Osteocyte (in vitro differentiated cells): Measurements from ENCODE around the gene IGFBP1. TPM values are rescaled to one million over a fixed set of nuclear protein-coding genes. Genes with fewer than 3 reads are reported as not detected.

Source experiments
- DNase-seq: peaks from one replicate; pipeline ENCODE4 v3.0.0; 2021; ENCODE audit warnings: mixed read lengths; ENCODE audit not compliant: unreplicated experiment; ENCODE audit errors: extremely low spot score
- H3K27ac Mint-ChIP-seq: one replicate; pipeline ENCODE4 v1.8.0; 2021; ENCODE audit warnings: mild to moderate bottlenecking, mixed read lengths; ENCODE audit not compliant: unreplicated experiment
- H3K27me3 Mint-ChIP-seq: one replicate; pipeline ENCODE4 v1.8.0; 2021; ENCODE audit warnings: mixed read lengths; ENCODE audit not compliant: unreplicated experiment
- H3K36me3 Mint-ChIP-seq: one replicate; pipeline ENCODE4 v1.8.0; 2021; ENCODE audit warnings: mixed read lengths; ENCODE audit not compliant: unreplicated experiment
- H3K4me1 Mint-ChIP-seq: one replicate; pipeline ENCODE4 v1.8.0; 2021; ENCODE audit warnings: mixed read lengths; ENCODE audit not compliant: unreplicated experiment
- H3K4me3 Mint-ChIP-seq: one replicate; pipeline ENCODE4 v1.8.0; 2021; ENCODE audit warnings: mild to moderate bottlenecking, moderate library complexity, mixed read lengths; ENCODE audit not compliant: unreplicated experiment
- H3K9me3 Mint-ChIP-seq: one replicate; pipeline ENCODE4 v1.8.0; 2021; ENCODE audit warnings: mixed read lengths; ENCODE audit not compliant: unreplicated experiment
- CTCF ChIP-seq: fragments of 200-600 bp; sonication (generic); IDR thresholded peaks from 2 replicates; pipeline ENCODE4 v1.5.0; 2021; ENCODE audit warnings: antibody characterized with exemption, mild to moderate bottlenecking, moderate library complexity
- total RNA-seq: library from RNA; stranded (reverse); gene quantifications from 2 replicates; pipeline ENCODE4 v1.2.1, GENCODE V29; 2021

The IGFBP1 gene
- total RNA-seq, 1 donor from 2014 or later = 2.4 TPM

DNA sequence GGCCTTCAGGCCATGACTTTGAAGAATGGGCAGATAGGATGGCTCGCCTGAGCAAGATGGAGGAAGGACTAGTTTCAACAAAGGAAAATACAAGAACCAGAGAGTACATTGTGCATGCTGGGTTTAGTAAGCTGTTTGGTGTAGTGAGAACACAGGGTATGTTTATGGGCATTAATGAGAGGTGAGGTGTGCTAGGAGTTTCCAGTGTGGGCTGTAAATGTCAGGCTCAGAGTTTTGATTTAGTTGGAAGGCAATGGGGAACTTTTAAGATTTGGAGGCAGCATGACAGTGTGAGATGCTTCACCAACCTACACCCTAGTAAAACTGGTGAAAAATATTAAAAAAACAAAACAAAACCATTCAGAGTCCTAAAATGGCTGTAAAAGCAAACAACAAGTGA lies 13.3 kb downstream of the IGFBP1 start:
- no peak for TF ChIP-seq CTCF
- no peak for DNase-seq
- H3K36me3 Mint-ChIP-seq = peaks cover 2% of the 10 kb centered on the region
- H3K27ac Mint-ChIP-seq = no peak overlapping the region
- no peaks in the 10 kb centered on the region for H3K27me3 Mint-ChIP-seq
- H3K4me1 Mint-ChIP-seq = peaks cover 4% of the 10 kb centered on the region
- H3K9me3 Mint-ChIP-seq = peaks cover 7% of the 10 kb centered on the region
- no peak overlapping the region for H3K4me3 Mint-ChIP-seq

DNA sequence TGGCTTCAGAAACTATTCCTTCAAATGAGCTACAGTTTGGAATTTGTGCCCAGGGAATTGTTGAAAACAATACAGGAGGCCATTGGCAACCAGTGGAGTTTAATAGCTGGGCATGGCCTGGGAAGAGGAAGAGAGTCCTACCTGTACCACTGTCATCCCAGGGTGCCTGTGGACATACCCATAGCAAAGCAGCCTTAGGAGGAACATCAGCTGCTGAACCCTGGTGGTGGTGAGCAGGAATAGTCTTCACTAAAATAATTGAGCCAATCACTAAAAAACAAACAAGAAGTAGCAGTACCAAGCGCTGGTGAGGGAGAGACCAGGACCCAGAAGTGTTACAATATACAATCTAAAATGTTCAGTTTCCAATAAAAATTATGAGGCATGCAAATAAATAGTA lies 14.5 kb downstream of the IGFBP1 start:
- H3K27ac Mint-ChIP-seq = no peak overlapping the region
- peaks cover 7% of the 10 kb centered on the region for H3K9me3 Mint-ChIP-seq
- H3K27me3 Mint-ChIP-seq = no peaks in the 10 kb centered on the region
- H3K4me3 Mint-ChIP-seq = no peak overlapping the region
- no peak for DNase-seq
- TF ChIP-seq CTCF = no peak
- no peaks in the 10 kb centered on the region for H3K4me1 Mint-ChIP-seq
- H3K36me3 Mint-ChIP-seq = peaks cover 2% of the 10 kb centered on the region

DNA sequence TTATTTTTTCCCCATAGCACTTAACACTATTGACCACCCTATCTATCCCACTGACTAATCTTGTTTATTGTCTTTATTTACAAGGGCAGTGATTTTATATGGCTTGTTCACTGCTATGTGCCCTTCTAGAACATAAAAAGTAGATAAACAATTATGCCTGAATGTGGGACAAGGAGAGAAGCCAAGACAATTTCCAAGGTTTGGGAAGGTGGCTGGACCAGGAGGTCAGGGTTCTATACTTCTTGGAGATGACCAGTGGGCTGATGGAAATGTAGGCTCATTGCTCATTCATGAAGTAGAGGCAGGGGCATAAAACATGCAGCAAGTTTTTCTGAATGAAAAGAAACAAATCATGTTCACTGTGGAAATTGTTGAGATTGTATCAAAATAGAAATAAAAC lies 21.3 kb downstream of the IGFBP1 start:
- TF ChIP-seq CTCF = no peak
- H3K9me3 Mint-ChIP-seq = peaks cover 12% of the 10 kb centered on the region
- no peak for DNase-seq
- no peak overlapping the region for H3K4me3 Mint-ChIP-seq
- H3K27me3 Mint-ChIP-seq = no peaks in the 10 kb centered on the region
- H3K27ac Mint-ChIP-seq = no peak overlapping the region
- no peaks in the 10 kb centered on the region for H3K4me1 Mint-ChIP-seq
- peaks cover 24% of the 10 kb centered on the region for H3K36me3 Mint-ChIP-seq

- Mint-ChIP-seq H3K27me3 (no peaks in the 10 kb centered on the region), H3K4me1 (peaks cover 1% of the 10 kb centered on the region), H3K9me3 (peaks cover 9% of the 10 kb centered on the region), H3K27ac (no peak overlapping the region), H3K36me3 (peaks cover 29% of the 10 kb centered on the region), H3K4me3 (no peak overlapping the region)
- no peak for DNase-seq
- no peak for TF ChIP-seq CTCF
These were observed 22.6 kb downstream of the IGFBP1 start for GRCh38 chr7:45910855-45911254.

DNA sequence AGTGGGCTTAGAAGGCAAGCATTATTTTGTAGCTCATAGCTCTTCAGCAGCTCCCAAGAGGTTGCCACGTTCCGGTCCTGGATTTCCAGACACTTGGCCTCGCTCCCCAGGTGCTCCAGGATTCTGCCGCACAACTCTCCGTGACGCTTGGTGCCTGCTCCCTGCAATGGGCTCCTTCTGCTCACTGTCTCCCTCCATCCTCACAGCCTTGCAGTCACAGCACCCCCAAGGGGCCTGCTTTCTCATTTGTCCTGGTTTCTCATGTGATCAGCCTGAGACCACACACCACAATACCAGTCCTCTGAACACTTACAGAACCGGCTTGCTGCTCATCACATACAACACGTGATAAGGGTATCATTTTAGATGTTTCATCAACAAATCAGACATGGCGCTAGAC lies 23.0 kb downstream of the IGFBP1 start:
- no peak overlapping the region for H3K27ac Mint-ChIP-seq
- H3K4me1 Mint-ChIP-seq = peaks cover 2% of the 10 kb centered on the region
- no peak for DNase-seq
- no peaks in the 10 kb centered on the region for H3K27me3 Mint-ChIP-seq
- H3K4me3 Mint-ChIP-seq = no peak overlapping the region
- no peak for TF ChIP-seq CTCF
- peaks cover 9% of the 10 kb centered on the region for H3K9me3 Mint-ChIP-seq
- peaks cover 33% of the 10 kb centered on the region for H3K36me3 Mint-ChIP-seq
